Activated CD8-positive, alpha-beta T cell treated with anti-CD3 and anti-CD28 coated beads for 36 hours (primary cell): ENCODE measurements around the gene CCDC66. TPM values are rescaled to one million over a fixed set of nuclear protein-coding genes. Genes with fewer than 3 reads are reported as not detected.

Source experiments
- ATAC-seq: fragments of 200-7000 bp; cut with Tn5 transposase; one replicate; pipeline ENCODE4 v1.10.0; 2021; ENCODE audit warnings: mild to moderate bottlenecking, moderate library complexity
- CTCF ChIA-PET: fragments of 350-600 bp; sonication (Branson Sonifier 250); formaldehyde crosslinking; loops from one replicate; lab custom pipeline; 2021; ENCODE audit warnings: antibody characterized with exemption; lab: Charles Lee
- POLR2A ChIA-PET: fragments of 350-600 bp; sonication (Branson Sonifier 250); formaldehyde crosslinking; loops from one replicate; lab custom pipeline; 2021; ENCODE audit warnings: antibody characterized with exemption; lab: Charles Lee
- DNase-seq: peaks from one replicate; pipeline ENCODE4 v3.0.0-alpha.2; 2020
- H3K27ac Mint-ChIP-seq: one replicate; pipeline ENCODE4 v1.8.0; 2021; ENCODE audit warnings: mild to moderate bottlenecking, mixed read lengths
- H3K27me3 Mint-ChIP-seq: one replicate; pipeline ENCODE4 v1.8.0; 2021; ENCODE audit warnings: mixed read lengths
- H3K36me3 Mint-ChIP-seq: one replicate; pipeline ENCODE4 v1.8.0; 2021; ENCODE audit warnings: low read depth, mixed read lengths
- H3K4me1 Mint-ChIP-seq: one replicate; pipeline ENCODE4 v1.8.0; 2021; ENCODE audit warnings: low read depth, mixed read lengths
- H3K4me3 Mint-ChIP-seq: one replicate; pipeline ENCODE4 v1.8.0; 2021; ENCODE audit warnings: mild to moderate bottlenecking, moderate library complexity, mixed read lengths
- H3K9me3 Mint-ChIP-seq: one replicate; pipeline ENCODE4 v1.8.0; 2021; ENCODE audit warnings: mixed read lengths
- intact Hi-C: fragments of 100-400 bp; cut with micrococcal nuclease; formaldehyde crosslinking; loops from one replicate; pipeline ENCODE4 v1.10.0; 2022
- total RNA-seq, 2 experiments: library from RNA; stranded (reverse); gene quantifications; one replicate each; pipeline ENCODE4 v1.2.3, GENCODE V29; 2021
- TF ChIP-seq, protein P1 (sequence below): fragments of 200-600 bp; IDR thresholded peaks from one replicate; pipeline ENCODE4 v1.8.0; 2022; ENCODE audit warnings: antibody characterized with exemption, mild to moderate bottlenecking

The CCDC66 gene
- total RNA-seq, 2 experiments from 2014 or later: 21.1 to 22.1 TPM

DNA sequence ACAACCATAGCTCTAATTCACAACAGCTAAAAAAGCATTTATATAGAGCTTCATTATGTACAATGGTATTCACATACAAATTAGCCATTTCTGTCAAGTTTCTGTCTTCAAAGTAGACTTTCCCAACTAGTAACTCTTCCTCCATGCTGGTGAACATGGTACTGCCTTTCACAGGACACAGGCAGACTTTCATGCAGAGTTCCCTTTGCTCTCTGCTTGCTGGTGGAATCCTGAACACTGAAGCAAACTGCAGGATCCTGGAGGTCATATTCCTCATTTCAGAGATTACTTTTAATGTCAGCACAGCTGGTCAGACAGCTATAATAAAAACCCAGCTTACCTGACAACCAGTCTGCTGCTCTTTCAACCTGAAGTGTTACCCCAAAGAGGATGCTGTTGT, 72.5 kb downstream of the CCDC66 start:
- ATAC-seq (no peak), DNase-seq (no peak)
- Mint-ChIP-seq H3K27ac (no peak overlapping the region), H3K4me3 (no peak overlapping the region), H3K9me3 (no peaks in the 10 kb centered on the region), H3K4me1 (peaks cover 6% of the 10 kb centered on the region), H3K27me3 (no peaks in the 10 kb centered on the region), H3K36me3 (peaks cover 36% of the 10 kb centered on the region)
- POLR2A ChIA-PET: interaction anchor here (0.9 kb wide), 1 partner anchor 16 kb away, joined by 3 read pairs; no protein-coding TSS in a partner anchor
- CTCF ChIA-PET: interaction anchor here (1.1 to 1.6 kb wide), 4 partner anchors 12 to 170 kb away, joined by 3 to 4 read pairs (median 3); partner anchors contain the start of gene TASOR
- intact Hi-C loops: no loop called here
- TF ChIP-seq, protein P1, sequence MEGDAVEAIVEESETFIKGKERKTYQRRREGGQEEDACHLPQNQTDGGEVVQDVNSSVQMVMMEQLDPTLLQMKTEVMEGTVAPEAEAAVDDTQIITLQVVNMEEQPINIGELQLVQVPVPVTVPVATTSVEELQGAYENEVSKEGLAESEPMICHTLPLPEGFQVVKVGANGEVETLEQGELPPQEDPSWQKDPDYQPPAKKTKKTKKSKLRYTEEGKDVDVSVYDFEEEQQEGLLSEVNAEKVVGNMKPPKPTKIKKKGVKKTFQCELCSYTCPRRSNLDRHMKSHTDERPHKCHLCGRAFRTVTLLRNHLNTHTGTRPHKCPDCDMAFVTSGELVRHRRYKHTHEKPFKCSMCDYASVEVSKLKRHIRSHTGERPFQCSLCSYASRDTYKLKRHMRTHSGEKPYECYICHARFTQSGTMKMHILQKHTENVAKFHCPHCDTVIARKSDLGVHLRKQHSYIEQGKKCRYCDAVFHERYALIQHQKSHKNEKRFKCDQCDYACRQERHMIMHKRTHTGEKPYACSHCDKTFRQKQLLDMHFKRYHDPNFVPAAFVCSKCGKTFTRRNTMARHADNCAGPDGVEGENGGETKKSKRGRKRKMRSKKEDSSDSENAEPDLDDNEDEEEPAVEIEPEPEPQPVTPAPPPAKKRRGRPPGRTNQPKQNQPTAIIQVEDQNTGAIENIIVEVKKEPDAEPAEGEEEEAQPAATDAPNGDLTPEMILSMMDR: no peak

DNA sequence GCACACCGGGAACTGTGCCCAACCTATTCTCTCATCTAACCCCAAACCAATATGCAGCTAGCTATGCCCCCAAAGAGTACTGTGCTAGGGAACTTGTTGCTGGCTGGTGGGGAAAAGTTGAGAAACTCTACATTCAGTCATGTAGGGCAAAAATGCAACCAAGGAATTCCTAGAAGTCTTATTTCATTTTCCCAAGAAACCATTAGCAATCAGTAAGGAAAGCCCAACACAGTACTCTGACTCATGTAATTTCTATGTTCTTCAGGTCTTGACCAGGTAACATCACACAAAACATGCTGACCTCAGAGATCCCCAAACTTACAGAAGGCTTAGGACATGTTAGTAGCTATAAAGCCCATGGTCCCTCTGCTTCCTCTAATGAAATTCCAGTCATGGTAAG, 74.0 kb downstream of the CCDC66 start:
- peaks cover 6% of the 10 kb centered on the region for H3K4me1 Mint-ChIP-seq
- TF ChIP-seq, protein P1: no peak
- H3K9me3 Mint-ChIP-seq: no peaks in the 10 kb centered on the region
- ChIA-PET CTCF (no interaction called here), POLR2A (no interaction called here)
- H3K27ac Mint-ChIP-seq: no peak overlapping the region
- intact Hi-C loops: no loop called here
- no peak overlapping the region for H3K4me3 Mint-ChIP-seq
- peaks cover 37% of the 10 kb centered on the region for H3K36me3 Mint-ChIP-seq
- DNase-seq (no peak), ATAC-seq (no peak)
- H3K27me3 Mint-ChIP-seq: no peaks in the 10 kb centered on the region

DNA sequence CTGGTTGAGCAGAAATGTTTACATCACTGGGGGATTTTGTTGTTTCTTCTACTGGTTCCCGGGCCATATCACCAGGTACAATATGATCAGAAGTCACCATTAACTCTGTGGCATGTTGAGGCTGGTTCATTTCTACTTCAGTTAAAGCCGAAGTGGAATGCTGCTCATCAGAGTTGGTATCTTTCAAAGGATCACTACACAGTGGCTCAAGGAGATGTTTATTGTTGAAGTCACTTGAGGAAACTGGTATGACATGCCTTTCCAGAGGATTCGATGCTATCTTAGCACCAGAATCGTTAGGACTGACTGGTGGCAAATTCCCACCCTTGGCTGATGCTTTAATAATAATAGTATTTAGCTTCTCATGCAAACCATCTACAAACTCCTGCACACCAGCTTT, 76.2 kb downstream of the CCDC66 start:
- Mint-ChIP-seq H3K4me3 (no peak overlapping the region), H3K27me3 (no peaks in the 10 kb centered on the region), H3K36me3 (peaks cover 32% of the 10 kb centered on the region), H3K9me3 (no peaks in the 10 kb centered on the region), H3K27ac (no peak overlapping the region), H3K4me1 (peaks cover 7% of the 10 kb centered on the region)
- ChIA-PET POLR2A (no interaction called here), CTCF (no interaction called here)
- TF ChIP-seq, protein P1: no peak
- DNase-seq (no peak), ATAC-seq (no peak)
- intact Hi-C loops: no loop called here

DNA sequence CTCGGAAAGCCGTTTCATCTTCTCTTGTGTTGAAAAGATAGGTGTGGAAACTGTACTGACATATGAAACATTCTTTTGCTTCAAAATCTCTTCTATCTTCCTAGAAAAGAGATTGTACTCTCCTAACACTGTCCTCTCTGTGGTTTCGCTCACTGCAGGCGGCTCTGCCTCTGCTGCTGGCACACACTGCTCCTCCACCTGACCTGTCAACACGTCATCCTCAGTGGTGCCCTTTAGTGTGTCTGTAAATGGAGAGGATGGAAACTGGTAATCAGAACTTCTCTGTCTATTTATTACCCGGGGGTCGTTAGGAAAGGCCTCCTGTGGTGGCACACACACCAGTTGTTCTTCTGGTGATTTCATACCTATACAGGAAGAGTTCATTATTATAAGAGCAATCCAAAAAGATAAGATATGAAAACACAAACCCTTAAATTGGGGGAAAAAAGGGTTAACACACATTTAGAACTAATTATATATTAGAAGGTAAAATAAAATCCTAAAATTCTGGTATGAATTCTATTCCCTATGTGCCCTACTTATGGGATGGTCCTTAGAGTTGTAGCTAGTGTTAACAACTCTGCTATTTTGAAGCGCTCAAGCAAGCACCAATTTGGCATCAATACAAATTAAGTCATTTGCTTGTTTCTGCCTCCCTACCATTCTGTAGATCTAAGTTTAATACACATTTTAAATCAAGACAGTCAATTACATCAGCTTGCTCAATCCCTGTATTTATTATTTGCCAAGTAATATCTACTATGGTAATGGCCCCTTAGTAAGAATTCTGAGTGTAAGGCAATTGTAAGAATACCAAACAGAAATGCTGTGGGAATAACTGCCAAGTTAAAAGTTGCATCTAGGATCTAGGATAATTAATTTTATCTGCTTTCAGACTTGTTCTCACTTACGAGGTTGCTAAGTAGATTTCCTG, 76.9 kb downstream of the CCDC66 start:
- H3K36me3 Mint-ChIP-seq: peaks cover 34% of the 10 kb centered on the region
- DNase-seq (no peak), ATAC-seq (no peak)
- H3K9me3 Mint-ChIP-seq: no peaks in the 10 kb centered on the region
- intact Hi-C loops: no loop called here
- TF ChIP-seq, protein P1: no peak
- CTCF ChIA-PET: no interaction called here
- H3K4me1 Mint-ChIP-seq: peaks cover 7% of the 10 kb centered on the region
- H3K27me3 Mint-ChIP-seq: no peaks in the 10 kb centered on the region
- POLR2A ChIA-PET: interaction anchor here (1.2 kb wide), 1 partner anchor 15 kb away, joined by 3 read pairs; no protein-coding TSS in a partner anchor
- H3K4me3 Mint-ChIP-seq: no peak overlapping the region
- H3K27ac Mint-ChIP-seq: no peak overlapping the region

DNA sequence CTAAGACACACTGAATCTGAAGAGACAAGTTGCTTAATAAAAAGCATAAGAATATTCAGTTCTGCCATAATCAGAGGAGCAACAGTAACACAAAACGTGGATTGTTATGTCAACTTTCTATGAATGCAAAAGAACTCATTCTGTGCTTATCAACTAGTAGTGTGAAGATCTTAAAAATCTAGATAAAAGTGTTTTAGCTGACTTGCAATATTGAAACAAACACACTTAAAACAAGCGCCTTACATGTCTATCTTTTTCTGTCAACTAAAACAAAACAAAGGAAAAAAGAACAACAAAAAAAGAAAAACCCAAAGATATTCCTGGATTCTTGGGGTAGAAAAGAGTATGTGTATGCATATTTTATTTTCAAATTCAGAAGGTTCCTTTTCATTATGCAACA, 88.4 kb downstream of the CCDC66 start:
- Mint-ChIP-seq H3K4me3 (no peak overlapping the region), H3K27ac (no peak overlapping the region), H3K9me3 (no peaks in the 10 kb centered on the region), H3K36me3 (peaks cover 49% of the 10 kb centered on the region), H3K27me3 (no peaks in the 10 kb centered on the region), H3K4me1 (peaks cover 29% of the 10 kb centered on the region)
- ChIA-PET POLR2A (no interaction called here), CTCF (no interaction called here)
- DNase-seq: no peak
- TF ChIP-seq, protein P1: no peak
- intact Hi-C loops: no loop called here
- no peak for ATAC-seq
